ENCODE data around the gene KCNJ6. TPM values are rescaled to one million over a fixed set of nuclear protein-coding genes. Genes with fewer than 3 reads are reported as not detected.
A peak's percentile ranks its signal among the peaks of the same experiment; 100 is the strongest.

KCNJ6 gene
- total RNA-seq, 1 donor from 2014 or later = 0.33 TPM

- Histone ChIP-seq H3K4me3 (ENCODE audit: low read depth, low read length) (no peak overlapping the region), H3K36me3 (ENCODE audit: control insufficient read depth, insufficient read depth, low read length) (no peaks in the 10 kb centered on the region), H3K27me3 (ENCODE audit: control insufficient read depth, insufficient read depth, low read length) (no peaks in the 10 kb centered on the region)
- TF ChIP-seq CTCF (IDR thresholded peaks at IDR 0.05; ENCODE audit: insufficient read depth, low read length, poor library complexity, severe bottlenecking) = no peak
- DNase-seq (ENCODE audit: low read depth) = no peak
Measured at GRCh38 chr21:37944496-37944895, 28.2 kb upstream of the KCNJ6 start.

- H3K27me3 ChIP-seq (ENCODE audit: control insufficient read depth, insufficient read depth, low read length) = no peaks in the 10 kb centered on the region
- no peak for TF ChIP-seq CTCF (IDR thresholded peaks at IDR 0.05; ENCODE audit: insufficient read depth, low read length, poor library complexity, severe bottlenecking)
- no peak for DNase-seq (ENCODE audit: low read depth)
- no peaks in the 10 kb centered on the region for H3K36me3 ChIP-seq (ENCODE audit: control insufficient read depth, insufficient read depth, low read length)
- no peak overlapping the region for H3K4me3 ChIP-seq (ENCODE audit: low read depth, low read length)
Measured at GRCh38 chr21:37940691-37941090, 24.4 kb upstream of the KCNJ6 start.

- TF ChIP-seq CTCF (IDR thresholded peaks at IDR 0.05; ENCODE audit: insufficient read depth, low read length, poor library complexity, severe bottlenecking) = no peak
Measured at GRCh38 chr21:37939838-37940237, 23.6 kb upstream of the KCNJ6 start.

GRCh38 chr21:37939251-37939650 is 23.0 kb upstream of the KCNJ6 start:
- TF ChIP-seq CTCF (IDR thresholded peaks at IDR 0.05; ENCODE audit: insufficient read depth, low read length, poor library complexity, severe bottlenecking) = no peak
- H3K27me3 ChIP-seq (ENCODE audit: control insufficient read depth, insufficient read depth, low read length) = no peaks in the 10 kb centered on the region
- DNase-seq (ENCODE audit: low read depth) = no peak
- no peak overlapping the region for H3K4me3 ChIP-seq (ENCODE audit: low read depth, low read length)
- H3K36me3 ChIP-seq (ENCODE audit: control insufficient read depth, insufficient read depth, low read length) = no peaks in the 10 kb centered on the region

More at GRCh38 chr21:37939838-37940237, 23.6 kb upstream of the KCNJ6 start:
- Histone ChIP-seq H3K27me3 (ENCODE audit: control insufficient read depth, insufficient read depth, low read length) (no peaks in the 10 kb centered on the region), H3K4me3 (ENCODE audit: low read depth, low read length) (no peak overlapping the region), H3K36me3 (ENCODE audit: control insufficient read depth, insufficient read depth, low read length) (no peaks in the 10 kb centered on the region)
- no peak for DNase-seq (ENCODE audit: low read depth)

GRCh38 chr21:37937668-37938067 is 21.4 kb upstream of the KCNJ6 start:
- Histone ChIP-seq H3K36me3 (ENCODE audit: control insufficient read depth, insufficient read depth, low read length) (no peaks in the 10 kb centered on the region), H3K27me3 (ENCODE audit: control insufficient read depth, insufficient read depth, low read length) (no peaks in the 10 kb centered on the region), H3K4me3 (ENCODE audit: low read depth, low read length) (no peak overlapping the region)
- DNase-seq (ENCODE audit: low read depth) = no peak
- no peak for TF ChIP-seq CTCF (IDR thresholded peaks at IDR 0.05; ENCODE audit: insufficient read depth, low read length, poor library complexity, severe bottlenecking)

- TF ChIP-seq CTCF (IDR thresholded peaks at IDR 0.05; ENCODE audit: insufficient read depth, low read length, poor library complexity, severe bottlenecking) = no peak
- no peaks in the 10 kb centered on the region for H3K36me3 ChIP-seq (ENCODE audit: control insufficient read depth, insufficient read depth, low read length)
- no peaks in the 10 kb centered on the region for H3K27me3 ChIP-seq (ENCODE audit: control insufficient read depth, insufficient read depth, low read length)
- peak; percentile 68 for DNase-seq (ENCODE audit: low read depth)
- no peak overlapping the region for H3K4me3 ChIP-seq (ENCODE audit: low read depth, low read length)
Measured at GRCh38 chr21:37936010-37936785, 19.9 kb upstream of the KCNJ6 start.
